ENCODE data around the gene AIFM3. TPM values are rescaled to one million over a fixed set of nuclear protein-coding genes. Genes with fewer than 3 reads are reported as not detected.
"Not testable (repeated sequence)": the region's sequence is repeated elsewhere in the genome, so short reads cannot be mapped to it uniquely, and the experiment has no call there.

AIFM3 gene
- total RNA-seq, 1 donor from 2014 or later, result 12.3 TPM

GRCh38 chr22:21000987-21001600 is 34.0 kb downstream of the AIFM3 start:
- H3K4me1 ChIP-seq, result peaks cover 34% of the 10 kb centered on the region

DNA sequence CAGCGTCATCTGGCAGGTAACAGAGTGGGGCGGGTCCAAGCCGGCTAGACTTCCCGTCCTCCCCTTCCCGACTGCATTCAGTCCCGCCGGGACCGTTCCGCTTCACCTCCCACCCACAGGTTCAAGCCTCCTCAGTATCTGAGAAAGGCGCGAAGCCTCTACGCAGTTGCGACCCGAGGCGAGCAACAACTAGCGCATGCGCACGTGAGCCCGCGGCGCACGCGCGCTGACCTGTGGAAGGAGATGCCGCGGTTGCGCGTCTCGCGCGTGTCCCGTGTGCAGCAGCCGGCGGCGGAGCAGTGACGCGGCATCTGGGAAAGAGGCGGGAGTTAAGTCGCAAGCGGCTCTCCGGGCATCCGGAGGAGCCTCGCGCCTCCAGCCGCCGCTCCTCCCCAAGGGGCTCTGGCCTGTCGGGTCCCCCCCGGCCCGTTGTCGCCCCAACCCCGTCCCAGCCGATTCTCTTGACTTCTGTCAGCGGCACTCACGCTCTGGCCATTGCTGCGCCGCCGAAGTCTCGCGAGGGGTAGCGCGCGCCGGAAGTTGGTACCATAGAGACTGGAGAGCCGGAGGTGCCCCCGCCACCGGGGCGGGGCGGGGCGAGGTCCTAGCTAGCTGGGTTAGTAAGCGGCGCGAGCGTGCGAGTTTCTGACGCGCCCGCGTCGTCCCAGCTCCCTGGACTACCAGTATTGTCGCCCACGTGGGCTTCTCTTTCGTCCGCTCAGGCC is 34.7 kb downstream of the AIFM3 start, which contains the start of gene THAP7:
Gene THAP7, minus strand, starts transcription at position 518 of the 725 bp plus-strand sequence. Its CDS starts 207 bp downstream, at position 311.
- ATAC-seq, result peak; percentile 97 to 99
- Histone ChIP-seq H3K9me3 (no peaks in the 10 kb centered on the region), H3K4me3 (peak within 1 kb of the TSS; percentile 90), H3K4me1 (peaks cover 34% of the 10 kb centered on the region), H3K36me3 (peaks cover 38% of the 10 kb centered on the region), H3K27ac (peak within 1 kb of the TSS; percentile 99), H3K27me3 (ENCODE audit: low read depth) (no peaks in the 10 kb centered on the region)
- DNase-seq, result peak; percentile 99
- intact Hi-C loops (cut with DNase I), result no loop called here
- TF ChIP-seq CTCF (IDR thresholded peaks at IDR 0.05), result no peak

More at GRCh38 chr22:21000987-21001600, 34.0 kb downstream of the AIFM3 start:
- no peak for TF ChIP-seq CTCF (IDR thresholded peaks at IDR 0.05)
- H3K27ac ChIP-seq, result peak overlapping the region; percentile 99
- intact Hi-C loops (cut with DNase I), result no loop called here
- peak overlapping the region; percentile 90 for H3K4me3 ChIP-seq
- DNase-seq (no peak), ATAC-seq (no peak)
- H3K36me3 ChIP-seq, result peaks cover 45% of the 10 kb centered on the region
- no peaks in the 10 kb centered on the region for H3K27me3 ChIP-seq (ENCODE audit: low read depth)
- H3K9me3 ChIP-seq, result no peaks in the 10 kb centered on the region

DNA sequence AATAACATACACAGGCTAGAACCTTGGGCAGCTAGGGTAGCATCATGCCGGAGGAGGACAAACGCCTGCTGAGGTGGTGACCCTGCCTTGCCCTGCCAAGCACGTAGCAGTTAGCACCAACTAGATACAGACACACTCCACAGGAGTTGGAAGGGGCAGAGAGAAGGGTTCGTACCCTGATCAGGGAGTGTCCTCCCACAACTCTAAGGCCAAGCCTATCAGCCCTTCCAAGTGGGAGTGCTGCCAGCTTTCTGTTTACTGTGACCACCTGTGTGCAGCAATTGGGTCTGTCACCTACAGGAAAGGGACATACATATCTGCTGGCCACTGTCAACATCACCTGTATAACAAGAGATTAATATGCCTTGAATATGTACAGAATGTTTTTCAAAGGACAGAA is 36.7 kb downstream of the AIFM3 start:
- H3K27me3 ChIP-seq (ENCODE audit: low read depth), result no peaks in the 10 kb centered on the region
- H3K9me3 ChIP-seq, result no peaks in the 10 kb centered on the region
- H3K4me1 ChIP-seq, result peaks cover 34% of the 10 kb centered on the region
- H3K27ac ChIP-seq, result no peak overlapping the region
- TF ChIP-seq CTCF (IDR thresholded peaks at IDR 0.05), result no peak
- ATAC-seq (no peak), DNase-seq (no peak)
- intact Hi-C loops (cut with DNase I), result no loop called here
- H3K4me3 ChIP-seq, result no peak overlapping the region
- peaks cover 18% of the 10 kb centered on the region for H3K36me3 ChIP-seq

DNA sequence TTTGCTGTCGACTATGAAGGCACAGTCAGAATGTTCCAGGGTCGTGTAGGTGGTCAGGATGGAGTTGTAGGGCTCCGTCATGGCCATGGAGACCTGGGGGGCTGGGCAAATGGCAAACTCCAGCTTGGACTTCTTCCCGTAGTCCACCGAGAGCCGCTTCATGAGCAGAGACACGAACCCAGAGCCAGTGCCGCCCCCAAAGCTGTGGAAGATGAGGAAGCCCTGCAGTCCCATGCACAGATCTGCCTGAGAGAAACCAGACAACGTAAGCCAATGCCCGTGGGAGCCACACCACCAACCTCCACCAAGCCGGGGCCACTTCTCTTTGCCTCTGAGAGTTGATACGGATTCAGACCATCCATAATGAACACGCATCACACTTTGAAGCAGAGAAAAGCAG is 42.2 kb downstream of the AIFM3 start:
- H3K4me3 ChIP-seq; ATAC-seq; H3K4me1 ChIP-seq; DNase-seq; H3K27me3 ChIP-seq (ENCODE audit: low read depth); H3K27ac ChIP-seq; H3K36me3 ChIP-seq; H3K9me3 ChIP-seq; intact Hi-C loops (cut with DNase I): not testable (repeated sequence)

GRCh38 chr22:21009638-21010425 is 42.8 kb downstream of the AIFM3 start:
- intact Hi-C loops (cut with DNase I), result no loop called here

More at GRCh38 chr22:21009638-21010425, 42.8 kb downstream of the AIFM3 start:
- Histone ChIP-seq H3K4me3 (no peak overlapping the region), H3K4me1 (peaks cover 15% of the 10 kb centered on the region), H3K36me3 (no peaks in the 10 kb centered on the region), H3K27ac (no peak overlapping the region), H3K9me3 (no peaks in the 10 kb centered on the region), H3K27me3 (ENCODE audit: low read depth) (no peaks in the 10 kb centered on the region)
- TF ChIP-seq CTCF (IDR thresholded peaks at IDR 0.05), result no peak
- ATAC-seq (peak; percentile 44 to 49), DNase-seq (no peak)

All from lower lobe of right lung (tissue), 2 donors.